Effector CD4-positive, alpha-beta T cell (primary cell): ENCODE results near the gene PLXND1.
"Not testable (repeated sequence)": the region's sequence is repeated elsewhere in the genome, so short reads cannot be mapped to it uniquely, and the experiment has no call there.

Experiments used
- DNase-seq: peaks from one replicate; pipeline ENCODE4 v3.0.0-alpha.2; 2020

PLXND1 gene

GRCh38 chr3:129560911-129561594 lies 45.4 kb downstream of the PLXND1 start:
- DNase-seq, result no peak

DNA sequence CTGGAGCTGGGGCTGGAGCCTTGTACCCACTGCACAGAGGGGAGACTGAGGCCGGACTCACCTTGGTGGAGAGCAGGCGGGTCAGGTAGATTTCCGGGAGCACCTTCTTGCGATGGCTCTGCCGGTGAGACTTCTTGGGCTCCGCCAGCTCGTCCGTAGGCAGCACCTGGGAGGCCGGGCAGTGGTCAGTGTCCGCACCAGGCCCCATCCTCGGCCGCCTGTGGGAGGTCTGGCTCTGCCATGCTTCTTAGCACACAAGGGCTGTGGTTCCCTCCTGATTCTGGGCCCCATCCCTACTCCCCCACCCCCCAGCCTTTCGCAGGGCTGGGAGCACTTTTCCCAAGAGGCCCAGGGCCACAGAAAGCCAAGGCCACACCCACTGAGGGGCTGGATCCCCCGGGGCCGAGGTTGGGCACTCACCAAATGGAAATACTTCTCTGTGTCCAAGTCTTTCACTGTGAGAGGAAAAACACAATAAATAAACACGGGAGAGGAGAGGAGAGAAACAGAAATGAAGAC lies 46.1 kb downstream of the PLXND1 start:
- DNase-seq, result no peak

DNA sequence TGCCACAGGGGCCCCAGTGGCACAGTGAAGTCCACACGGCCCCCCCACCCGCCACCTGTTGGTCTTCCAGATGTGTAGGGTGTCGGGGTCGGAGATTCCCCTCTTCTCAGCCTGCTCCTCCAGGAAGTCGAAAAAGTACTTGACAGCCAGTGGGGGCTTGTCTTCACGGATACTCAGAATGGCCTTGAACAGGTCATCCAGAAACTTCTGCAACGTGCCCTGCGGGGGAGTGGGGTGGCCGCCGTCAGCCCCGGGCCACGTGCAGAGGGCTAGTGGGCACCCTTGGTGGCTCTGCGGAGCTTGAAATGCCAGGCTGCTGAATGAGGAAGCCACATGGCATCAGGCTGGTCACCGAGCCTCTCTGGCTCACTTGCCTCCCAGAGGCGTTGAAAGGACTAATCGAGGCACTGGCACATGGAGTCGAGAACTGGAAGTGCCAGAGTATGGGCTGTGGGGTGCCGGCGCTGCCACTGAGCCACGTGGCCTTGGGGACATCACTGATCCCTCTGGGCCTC lies 46.9 kb downstream of the PLXND1 start:
- DNase-seq, result no peak

DNA sequence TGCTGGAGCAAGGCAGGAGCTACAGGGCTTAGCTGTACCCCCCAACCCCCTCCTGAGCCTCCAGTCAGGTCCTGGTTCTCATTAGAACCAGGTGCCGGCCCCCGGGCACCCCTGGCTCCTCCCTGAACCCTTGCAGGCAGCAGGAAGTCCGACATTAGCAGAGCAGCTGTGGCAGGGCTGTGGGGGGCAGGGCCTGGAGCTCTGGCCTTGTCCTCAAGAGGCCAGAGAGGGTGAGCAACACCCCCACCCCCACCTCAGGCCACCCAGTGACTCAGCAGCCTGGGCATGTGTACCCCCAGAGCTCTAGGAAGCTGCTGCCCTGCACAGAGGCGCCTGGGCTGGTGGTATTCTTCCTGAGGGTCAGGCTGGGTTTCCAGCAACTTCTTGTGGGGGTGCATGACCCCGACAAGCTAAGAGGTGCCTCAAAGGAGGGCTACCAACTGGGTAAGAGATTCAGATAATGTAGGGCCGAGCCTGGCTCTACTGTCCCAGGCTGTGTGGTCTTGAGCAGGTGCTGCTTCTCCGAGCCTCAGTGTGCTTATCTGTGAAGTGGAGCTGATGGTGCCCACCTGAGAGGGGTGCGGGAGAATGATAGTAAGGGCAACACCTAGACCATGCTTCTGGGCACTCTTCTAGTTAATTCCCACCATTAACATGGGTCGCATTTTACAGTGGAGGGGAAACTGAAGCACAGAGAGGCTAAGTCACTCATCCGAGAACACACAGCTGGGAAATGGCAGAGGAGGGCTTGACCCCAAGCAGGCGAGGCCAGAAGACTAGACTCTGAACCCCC lies 47.5 kb downstream of the PLXND1 start:
- DNase-seq, result no peak

DNA sequence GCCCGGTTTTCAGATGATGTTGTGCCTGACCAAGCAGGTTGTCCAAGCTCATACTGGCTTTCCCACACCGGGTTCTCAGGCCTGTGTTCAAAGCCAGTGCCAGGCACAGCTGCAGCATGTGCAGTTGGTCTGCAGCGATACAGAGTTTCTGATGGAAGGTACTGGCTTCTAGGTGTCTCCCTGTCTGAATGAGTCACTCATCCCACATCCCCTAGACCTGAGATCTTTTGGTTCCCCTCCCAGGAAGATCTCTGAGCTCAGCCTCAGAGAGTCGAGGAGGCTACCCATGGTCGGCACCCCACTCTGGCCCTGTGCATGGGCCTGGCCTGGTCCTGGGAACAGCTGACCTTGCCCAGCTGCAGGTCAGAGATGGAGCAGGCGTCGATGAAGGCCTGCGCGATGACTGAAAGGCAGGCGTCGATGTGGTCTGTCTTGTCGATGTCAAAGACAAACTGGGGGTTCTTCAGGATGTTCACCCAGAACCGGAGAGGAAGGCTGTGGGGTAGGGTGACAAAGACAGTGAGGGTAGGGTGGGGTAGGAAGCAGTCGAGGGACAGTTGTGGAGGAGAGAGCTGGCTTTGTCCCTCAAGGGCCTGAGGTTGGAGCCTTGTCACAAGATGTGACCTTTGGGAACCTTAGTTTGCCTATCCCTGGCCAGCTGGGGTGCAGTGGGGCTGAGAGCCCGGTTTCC lies 48.2 kb downstream of the PLXND1 start:
- no peak for DNase-seq

DNA sequence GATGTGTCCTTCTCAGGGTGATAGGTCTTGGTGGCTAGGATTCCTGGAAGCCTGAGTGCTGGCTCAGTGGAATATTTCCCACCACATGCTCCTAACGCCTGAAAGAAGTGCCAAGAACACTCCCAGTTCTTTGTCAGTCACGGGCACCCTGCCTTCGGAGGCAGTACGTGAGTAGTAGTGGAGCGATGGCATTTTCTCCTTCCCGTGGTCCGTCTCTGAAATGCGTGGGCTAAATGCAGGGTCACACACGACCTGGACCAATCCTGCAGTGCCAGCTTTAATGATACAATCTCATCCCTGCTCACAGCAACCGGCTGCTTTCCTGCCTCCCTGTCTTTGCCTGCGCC lies 49.0 kb downstream of the PLXND1 start:
- no peak for DNase-seq

DNA sequence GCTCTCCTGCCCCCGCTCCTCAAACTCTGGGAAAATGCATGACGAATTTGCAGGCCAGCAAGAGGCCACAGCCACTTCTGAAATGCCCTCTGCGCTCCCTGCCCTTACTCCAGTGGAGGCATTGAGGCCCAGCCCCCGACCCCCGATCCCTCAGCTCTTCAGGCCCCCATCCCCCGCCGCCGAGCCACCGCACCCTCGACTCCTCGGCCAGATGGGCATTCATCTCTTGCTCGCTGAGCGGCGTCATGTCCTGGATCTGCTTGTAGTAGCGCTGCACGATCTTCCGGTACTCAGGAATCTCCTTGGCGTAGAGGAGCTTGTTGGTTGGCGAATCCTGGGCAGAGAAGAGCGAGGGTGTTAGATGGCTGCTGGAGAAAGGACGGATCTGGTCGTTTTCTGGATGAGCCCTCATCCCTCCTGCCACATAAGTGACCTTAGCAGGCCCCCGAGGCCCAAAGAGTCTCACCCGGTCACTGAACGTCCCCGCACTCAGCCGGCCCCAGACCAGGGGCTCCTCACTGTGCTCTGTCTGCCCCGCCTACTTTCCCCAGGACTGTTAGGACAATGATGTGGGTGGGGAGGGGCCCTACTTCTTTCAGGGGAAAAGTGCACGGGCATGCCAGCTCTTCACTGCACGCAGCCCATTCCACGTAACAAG lies 49.5 kb downstream of the PLXND1 start:
- no peak for DNase-seq

- DNase-seq, result no peak
Observed at GRCh38 chr3:129556358-129556695, 50.1 kb downstream of the PLXND1 start.

DNA sequence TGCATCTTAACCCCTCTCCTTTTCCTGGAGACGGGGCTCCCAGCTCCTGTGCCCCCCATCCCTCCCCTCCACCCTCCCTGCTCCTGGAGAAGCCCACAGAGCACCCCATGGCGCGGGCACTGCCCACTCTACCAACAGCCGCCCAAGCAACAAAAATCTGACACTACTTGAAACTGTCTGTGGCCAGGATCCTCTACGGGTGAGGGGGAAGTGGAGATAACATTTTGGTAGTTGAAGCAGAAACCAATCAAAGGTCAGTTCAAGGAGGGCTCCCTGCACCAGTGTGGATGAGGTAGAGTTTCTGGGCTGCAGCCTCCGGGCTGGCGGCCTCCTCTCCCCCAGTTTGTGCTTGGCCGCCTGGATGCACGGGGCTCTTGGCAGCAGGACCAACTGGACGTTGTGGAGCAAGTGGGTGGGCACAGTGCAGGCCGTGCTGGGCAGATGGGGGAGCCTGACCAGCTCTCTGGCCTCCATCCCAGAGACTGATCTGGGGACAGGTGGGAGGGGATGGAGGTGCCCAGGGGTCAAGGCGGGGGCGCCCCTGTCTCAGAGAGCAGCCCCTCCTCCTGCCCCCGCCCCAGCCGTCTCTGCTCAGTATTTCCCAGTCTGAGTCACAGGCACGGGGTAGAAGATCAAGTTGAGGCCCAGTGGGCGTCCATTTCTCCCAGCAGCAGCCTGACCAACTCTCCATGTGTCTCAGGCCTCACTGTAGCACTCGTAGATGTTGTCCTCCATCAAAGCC lies 50.7 kb downstream of the PLXND1 start:
- DNase-seq, result no peak

GRCh38 chr3:129555153-129555550 lies 51.3 kb downstream of the PLXND1 start:
- no peak for DNase-seq

- DNase-seq, result no peak
Observed at GRCh38 chr3:129554356-129555152, 51.9 kb downstream of the PLXND1 start.

DNA sequence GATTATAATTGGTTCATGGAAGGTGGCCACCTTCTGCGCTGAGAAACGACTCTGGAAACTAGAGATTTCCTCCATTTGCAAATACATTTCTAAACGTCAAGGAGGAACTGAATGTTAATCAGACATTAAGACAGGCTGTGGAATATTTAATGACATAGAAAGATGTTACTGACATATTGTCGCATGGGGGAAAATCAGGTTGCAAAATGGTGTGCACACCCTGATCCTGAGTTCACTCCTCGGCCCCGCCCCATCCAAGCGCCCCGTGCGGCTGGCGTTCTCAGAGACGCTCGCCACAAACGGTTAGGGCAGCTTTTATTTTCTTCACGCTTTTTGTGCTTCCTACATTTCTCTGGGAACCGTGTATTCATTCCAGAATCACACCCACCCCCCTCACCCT lies 52.8 kb downstream of the PLXND1 start:
- no peak for DNase-seq

DNA sequence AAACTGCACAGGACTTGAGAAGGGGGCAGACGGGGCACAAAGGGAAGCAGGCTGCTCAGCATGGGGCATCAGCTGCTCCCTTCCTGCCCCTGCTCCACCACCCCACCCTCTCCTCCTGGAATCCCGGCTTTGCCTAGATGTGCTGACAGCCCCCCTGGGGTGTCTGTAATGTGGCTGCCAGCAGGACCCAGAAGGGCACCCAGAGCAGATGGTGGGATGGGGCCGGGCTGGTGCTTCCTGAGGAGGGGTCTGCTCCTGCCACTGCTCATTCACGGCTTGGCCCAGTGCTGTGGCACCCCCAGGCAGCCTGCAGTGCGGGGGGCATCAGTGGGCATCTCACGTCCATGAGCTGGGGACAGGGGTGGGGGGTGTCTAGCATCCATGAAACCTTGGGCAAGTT lies 53.3 kb downstream of the PLXND1 start:
- no peak for DNase-seq

- no peak for DNase-seq
Observed at GRCh38 chr3:129552287-129553050, 54.0 kb downstream of the PLXND1 start.

- DNase-seq, result no peak
Observed at GRCh38 chr3:129549805-129550204, 56.7 kb downstream of the PLXND1 start.

DNA sequence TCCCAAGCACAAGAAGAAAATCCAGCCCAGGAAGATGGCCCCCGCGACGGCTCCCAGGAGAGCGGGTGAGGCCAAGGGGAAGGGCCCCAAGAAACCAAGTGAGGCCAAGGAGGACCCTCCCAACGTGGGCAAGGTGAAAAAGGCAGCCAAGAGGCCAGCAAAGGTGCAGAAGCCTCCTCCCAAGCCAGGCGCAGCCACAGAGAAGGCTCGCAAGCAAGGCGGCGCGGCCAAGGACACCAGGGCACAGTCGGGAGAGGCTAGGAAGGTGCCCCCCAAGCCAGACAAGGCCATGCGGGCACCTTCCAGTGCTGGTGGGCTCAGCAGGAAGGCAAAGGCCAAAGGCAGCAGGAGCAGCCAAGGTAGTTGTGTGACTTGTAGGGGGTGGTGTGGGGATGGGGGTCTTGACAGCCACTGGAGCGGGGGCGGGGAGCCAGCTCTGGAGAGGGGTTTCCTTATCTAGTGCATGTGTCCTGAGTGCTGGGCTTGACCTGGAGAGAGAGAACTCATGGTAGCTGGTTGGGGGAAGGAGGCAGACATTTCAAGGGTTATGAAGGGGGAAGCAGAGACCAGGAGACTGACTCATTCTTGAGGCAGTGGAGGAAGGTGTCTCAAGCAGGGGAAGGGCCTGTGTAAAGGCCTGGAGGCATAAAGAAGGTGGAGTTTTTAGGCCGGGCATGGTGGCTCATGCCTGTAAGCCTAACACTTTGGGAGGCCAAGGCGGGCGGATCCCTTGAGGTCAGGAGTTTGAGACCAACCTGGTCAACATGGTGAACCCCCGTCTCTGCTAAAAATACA lies 57.3 kb downstream of the PLXND1 start:
- DNase-seq, result no peak

- no peak for DNase-seq
Observed at GRCh38 chr3:129548104-129548965, 58.1 kb downstream of the PLXND1 start.

DNA sequence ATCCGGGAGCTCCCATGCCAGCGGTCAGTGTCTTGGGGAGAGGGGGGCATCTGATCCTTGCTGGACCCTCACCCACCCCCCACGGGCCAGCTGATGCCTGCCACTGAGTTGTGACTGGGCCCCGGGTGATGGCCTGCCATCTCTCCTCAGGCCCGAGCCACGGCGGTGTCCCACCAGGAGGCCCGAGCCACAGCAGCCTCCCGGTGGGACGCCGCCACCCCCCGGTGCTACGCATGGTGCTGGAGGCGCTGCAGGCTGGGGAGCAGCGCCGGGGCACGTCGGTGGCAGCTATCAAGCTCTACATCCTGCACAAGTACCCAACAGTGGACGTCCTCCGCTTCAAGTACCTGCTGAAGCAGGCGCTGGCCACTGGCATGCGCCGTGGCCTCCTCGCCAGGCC lies 59.2 kb downstream of the PLXND1 start:
- DNase-seq, result no peak

GRCh38 chr3:129545951-129546350 lies 60.5 kb downstream of the PLXND1 start:
- DNase-seq, result not testable (repeated sequence)
